IPS-NIHi7 (cell line): ENCODE data around the gene ESR1.
"Not testable (repeated sequence)": the region's sequence is repeated elsewhere in the genome, so short reads cannot be mapped to it uniquely, and the experiment has no call there.

Source experiments
- DNase-seq: peaks from one replicate; pipeline ENCODE4 v3.0.0; 2012; ENCODE audit warnings: mixed read lengths; ENCODE audit errors: extremely low spot score

ESR1 gene

GRCh38 chr6:151988199-151988598 is 180.7 kb downstream of the ESR1 start:
- not testable (repeated sequence) for DNase-seq

GRCh38 chr6:151992091-151992490 is 184.6 kb downstream of the ESR1 start:
- DNase-seq: no peak

GRCh38 chr6:151993364-151993763 is 185.9 kb downstream of the ESR1 start:
- DNase-seq: no peak

GRCh38 chr6:151998784-151999183 is 191.3 kb downstream of the ESR1 start:
- DNase-seq: no peak

- no peak for DNase-seq
Observed at GRCh38 chr6:151999194-151999593, 191.7 kb downstream of the ESR1 start.

- no peak for DNase-seq
Observed at GRCh38 chr6:152001408-152001807, 193.9 kb downstream of the ESR1 start.

- DNase-seq: no peak
Observed at GRCh38 chr6:152002306-152002705, 194.8 kb downstream of the ESR1 start.

GRCh38 chr6:152004036-152004566 is 196.6 kb downstream of the ESR1 start:
- DNase-seq: no peak

GRCh38 chr6:152004896-152005295 is 197.4 kb downstream of the ESR1 start:
- no peak for DNase-seq

GRCh38 chr6:152008779-152009178 is 201.3 kb downstream of the ESR1 start:
- no peak for DNase-seq

- DNase-seq: no peak
Observed at GRCh38 chr6:152012227-152012626, 204.7 kb downstream of the ESR1 start.

- no peak for DNase-seq
Observed at GRCh38 chr6:152018876-152019275, 211.4 kb downstream of the ESR1 start.

- DNase-seq: no peak
Observed at GRCh38 chr6:152022303-152022702, 214.8 kb downstream of the ESR1 start.

- no peak for DNase-seq
Observed at GRCh38 chr6:152023613-152024012, 216.1 kb downstream of the ESR1 start.

- DNase-seq: no peak
Observed at GRCh38 chr6:152026291-152026690, 218.8 kb downstream of the ESR1 start.

- not testable (repeated sequence) for DNase-seq
Observed at GRCh38 chr6:152026744-152027143, 219.3 kb downstream of the ESR1 start.

GRCh38 chr6:152033765-152034164 is 226.3 kb downstream of the ESR1 start:
- DNase-seq: not testable (repeated sequence)

GRCh38 chr6:152034631-152035030 is 227.1 kb downstream of the ESR1 start:
- no peak for DNase-seq

GRCh38 chr6:152046118-152046517 is 238.6 kb downstream of the ESR1 start:
- DNase-seq: no peak

- DNase-seq: no peak
Observed at GRCh38 chr6:152048921-152049320, 241.4 kb downstream of the ESR1 start.

- no peak for DNase-seq
Observed at GRCh38 chr6:152049502-152049901, 242.0 kb downstream of the ESR1 start.

- DNase-seq: no peak
Observed at GRCh38 chr6:152050451-152051195, 243.1 kb downstream of the ESR1 start.

- no peak for DNase-seq
Observed at GRCh38 chr6:152052061-152052460, 244.6 kb downstream of the ESR1 start.

- DNase-seq: no peak
Observed at GRCh38 chr6:152053332-152053731, 245.8 kb downstream of the ESR1 start.
